B cell (primary cell): ENCODE measurements around the gene SHB.

Experiments used
- EZH2 ChIP-seq: IDR thresholded peaks from 2 replicates; pipeline ENCODE4 v1.6.1; 2012; ENCODE audit warnings: borderline replicate concordance, low read depth, mild to moderate bottlenecking, moderate library complexity, low read length; ENCODE audit not compliant: insufficient read depth, poor library complexity, severe bottlenecking
- TF ChIP-seq, protein P1 (sequence below): fragments of 200-600 bp; IDR thresholded peaks from one replicate; pipeline ENCODE4 v1.8.0; 2022; ENCODE audit warnings: antibody characterized with exemption, mild to moderate bottlenecking

GRCh38 chr9:38043931-38044623, 24.9 kb downstream of the SHB start:
- TF ChIP-seq, protein P1, sequence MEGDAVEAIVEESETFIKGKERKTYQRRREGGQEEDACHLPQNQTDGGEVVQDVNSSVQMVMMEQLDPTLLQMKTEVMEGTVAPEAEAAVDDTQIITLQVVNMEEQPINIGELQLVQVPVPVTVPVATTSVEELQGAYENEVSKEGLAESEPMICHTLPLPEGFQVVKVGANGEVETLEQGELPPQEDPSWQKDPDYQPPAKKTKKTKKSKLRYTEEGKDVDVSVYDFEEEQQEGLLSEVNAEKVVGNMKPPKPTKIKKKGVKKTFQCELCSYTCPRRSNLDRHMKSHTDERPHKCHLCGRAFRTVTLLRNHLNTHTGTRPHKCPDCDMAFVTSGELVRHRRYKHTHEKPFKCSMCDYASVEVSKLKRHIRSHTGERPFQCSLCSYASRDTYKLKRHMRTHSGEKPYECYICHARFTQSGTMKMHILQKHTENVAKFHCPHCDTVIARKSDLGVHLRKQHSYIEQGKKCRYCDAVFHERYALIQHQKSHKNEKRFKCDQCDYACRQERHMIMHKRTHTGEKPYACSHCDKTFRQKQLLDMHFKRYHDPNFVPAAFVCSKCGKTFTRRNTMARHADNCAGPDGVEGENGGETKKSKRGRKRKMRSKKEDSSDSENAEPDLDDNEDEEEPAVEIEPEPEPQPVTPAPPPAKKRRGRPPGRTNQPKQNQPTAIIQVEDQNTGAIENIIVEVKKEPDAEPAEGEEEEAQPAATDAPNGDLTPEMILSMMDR, result no peak
- no peak for TF ChIP-seq EZH2
